IgD-negative memory B cell (primary cell): ENCODE data around the gene LHFPL3. TPM values are rescaled to one million over a fixed set of nuclear protein-coding genes. Genes with fewer than 3 reads are reported as not detected.
A peak's percentile ranks its signal among the peaks of the same experiment; 100 is the strongest.

Experiments
- H3K27ac Mint-ChIP-seq, 3 donors: one replicate each; pipeline ENCODE4 v1.8.0; 2020 to 2022; ENCODE audit warnings: mild to moderate bottlenecking in 3 of 3, mixed read lengths in 3 of 3, moderate library complexity in 1 of 3
- H3K27me3 Mint-ChIP-seq: one replicate; pipeline ENCODE4 v1.8.0; 2021; ENCODE audit warnings: mixed read lengths
- H3K36me3 Mint-ChIP-seq: one replicate; pipeline ENCODE4 v1.8.0; 2020; ENCODE audit warnings: mild to moderate bottlenecking, mixed read lengths
- H3K4me1 Mint-ChIP-seq, 3 donors: one replicate each; pipeline ENCODE4 v1.8.0; 2020 to 2022; ENCODE audit warnings: mixed read lengths in 3 of 3, mild to moderate bottlenecking in 1 of 3
- H3K4me3 Mint-ChIP-seq, 4 donors: one replicate each; pipeline ENCODE4 v1.8.0; 2020 to 2022; ENCODE audit warnings: mild to moderate bottlenecking in 4 of 4, mixed read lengths in 4 of 4, moderate library complexity in 3 of 4
- H3K9me3 Mint-ChIP-seq, 3 donors: one replicate each; pipeline ENCODE4 v1.8.0; 2020 to 2021; ENCODE audit warnings: mixed read lengths in 3 of 3, mild to moderate bottlenecking in 1 of 3
- polyA plus RNA-seq: library from polyadenylated mRNA; unstranded; fragments of 300-500 nt; fragmentation: Illumina TruSeq; gene quantifications from one replicate; pipeline ENCODE4 v1.2.3, GENCODE V29; 2021

Gene LHFPL3
- polyA plus RNA-seq, 1 donor from 2014 or later: not detected

GRCh38 chr7:104412911-104413310, 84.5 kb downstream of the LHFPL3 start:
- H3K27me3 Mint-ChIP-seq: no peaks in the 10 kb centered on the region

GRCh38 chr7:104414216-104414615, 85.8 kb downstream of the LHFPL3 start:
- peaks cover 2% of the 10 kb centered on the region for H3K27me3 Mint-ChIP-seq
- no peak overlapping the region for H3K4me3 Mint-ChIP-seq
- H3K4me1 Mint-ChIP-seq: no peaks in the 10 kb centered on the region
- H3K27ac Mint-ChIP-seq: no peak overlapping the region
- H3K9me3 Mint-ChIP-seq: no peaks in the 10 kb centered on the region
- H3K36me3 Mint-ChIP-seq: no peaks in the 10 kb centered on the region

More at GRCh38 chr7:104412911-104413310, 84.5 kb downstream of the LHFPL3 start:
- Mint-ChIP-seq H3K27ac (no peak overlapping the region), H3K4me3 (no peak overlapping the region), H3K36me3 (no peaks in the 10 kb centered on the region), H3K9me3 (peaks cover 0 to 1% (median 0%) of the 10 kb centered on the region in 3 donors), H3K4me1 (no peaks in the 10 kb centered on the region)

- Mint-ChIP-seq H3K27me3 (peaks cover 2% of the 10 kb centered on the region), H3K27ac (no peak overlapping the region), H3K4me3 (no peak overlapping the region), H3K4me1 (no peaks in the 10 kb centered on the region), H3K9me3 (no peaks in the 10 kb centered on the region), H3K36me3 (no peaks in the 10 kb centered on the region)
Measured at GRCh38 chr7:104415700-104416099, 87.3 kb downstream of the LHFPL3 start.

- no peaks in the 10 kb centered on the region for H3K4me1 Mint-ChIP-seq
- H3K27ac Mint-ChIP-seq: no peak overlapping the region
- no peaks in the 10 kb centered on the region for H3K9me3 Mint-ChIP-seq
- no peaks in the 10 kb centered on the region for H3K36me3 Mint-ChIP-seq
- peaks cover 2% of the 10 kb centered on the region for H3K27me3 Mint-ChIP-seq
- H3K4me3 Mint-ChIP-seq: no peak overlapping the region
Measured at GRCh38 chr7:104416866-104417393, 88.5 kb downstream of the LHFPL3 start.

GRCh38 chr7:104431930-104432329, 103.5 kb downstream of the LHFPL3 start:
- Mint-ChIP-seq H3K4me3 (no peak overlapping the region), H3K27me3 (no peaks in the 10 kb centered on the region), H3K9me3 (peaks cover 0 to 6% (median under 1%) of the 10 kb centered on the region in 3 donors), H3K4me1 (no peaks in the 10 kb centered on the region), H3K36me3 (no peaks in the 10 kb centered on the region), H3K27ac (no peak overlapping the region)

DNA sequence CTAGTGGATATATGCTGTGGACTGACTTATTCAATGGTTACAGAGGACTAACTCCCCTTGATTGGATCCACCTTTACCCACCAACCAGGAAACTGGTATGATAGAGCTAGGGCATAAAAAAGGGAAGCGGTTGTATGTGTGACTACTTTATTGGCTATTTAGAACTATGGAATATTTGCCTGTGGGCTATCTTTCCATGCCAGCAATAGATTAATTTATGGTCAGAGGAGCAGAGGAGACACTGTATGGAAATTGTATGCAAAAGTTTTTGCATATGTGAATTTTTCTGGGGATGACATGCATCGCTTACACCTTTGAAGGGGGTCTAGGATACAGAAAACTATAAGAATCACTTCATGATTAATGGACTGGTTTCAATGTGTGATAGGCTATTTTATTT, 105.7 kb downstream of the LHFPL3 start:
- Mint-ChIP-seq H3K27ac (no peak overlapping the region), H3K36me3 (no peaks in the 10 kb centered on the region), H3K4me1 (no peaks in the 10 kb centered on the region), H3K4me3 (no peak overlapping the region), H3K9me3 (peaks cover 0 to 6% (median 0%) of the 10 kb centered on the region in 3 donors), H3K27me3 (no peaks in the 10 kb centered on the region)

- Mint-ChIP-seq H3K27me3 (no peaks in the 10 kb centered on the region), H3K9me3 (no peaks in the 10 kb centered on the region), H3K27ac (no peak overlapping the region), H3K4me3 (no peak overlapping the region), H3K36me3 (no peaks in the 10 kb centered on the region), H3K4me1 (peaks cover 0 to 2% (median 0%) of the 10 kb centered on the region in 3 donors)
Measured at GRCh38 chr7:104442481-104442880, 114.1 kb downstream of the LHFPL3 start.

- peaks cover 0 to 2% (median 0%) of the 10 kb centered on the region in 3 donors for H3K4me1 Mint-ChIP-seq
- no peaks in the 10 kb centered on the region for H3K36me3 Mint-ChIP-seq
- H3K27me3 Mint-ChIP-seq: no peaks in the 10 kb centered on the region
- H3K9me3 Mint-ChIP-seq: no peaks in the 10 kb centered on the region
- no peak overlapping the region for H3K4me3 Mint-ChIP-seq
- no peak overlapping the region for H3K27ac Mint-ChIP-seq
Measured at GRCh38 chr7:104444017-104444416, 115.6 kb downstream of the LHFPL3 start.

DNA sequence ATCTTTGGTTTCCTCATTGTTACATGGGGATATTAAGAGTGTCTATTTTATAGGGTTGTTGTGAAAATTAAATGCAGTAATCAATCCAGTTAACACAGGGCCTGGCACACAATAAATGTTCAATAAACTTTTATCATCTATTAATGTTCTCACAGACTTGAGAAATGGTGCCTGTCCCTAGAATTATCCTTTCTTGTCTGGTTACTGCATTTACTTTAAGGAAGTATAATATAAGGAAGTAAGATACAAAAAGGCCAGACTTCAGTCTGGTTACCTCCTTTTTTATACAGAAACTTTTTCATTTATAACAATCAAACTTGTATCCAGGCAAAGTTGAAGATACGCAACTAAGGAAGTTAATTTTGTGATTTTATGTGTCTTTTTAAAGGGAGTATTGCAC, 117.0 kb downstream of the LHFPL3 start:
- Mint-ChIP-seq H3K4me3 (no peak overlapping the region), H3K4me1 (peaks cover 0 to 2% (median 0%) of the 10 kb centered on the region in 3 donors), H3K36me3 (no peaks in the 10 kb centered on the region), H3K27ac (no peak overlapping the region), H3K9me3 (no peaks in the 10 kb centered on the region), H3K27me3 (no peaks in the 10 kb centered on the region)

- Mint-ChIP-seq H3K27ac (no peak overlapping the region), H3K9me3 (peaks cover 0 to 1% (median 0%) of the 10 kb centered on the region in 3 donors), H3K4me1 (no peaks in the 10 kb centered on the region), H3K4me3 (peak overlapping the region in 1 of 4 donors; percentile 1), H3K36me3 (no peaks in the 10 kb centered on the region), H3K27me3 (no peaks in the 10 kb centered on the region)
Measured at GRCh38 chr7:104450861-104451260, 122.5 kb downstream of the LHFPL3 start.

- Mint-ChIP-seq H3K4me1 (no peaks in the 10 kb centered on the region), H3K9me3 (peaks cover 0 to 1% (median 0%) of the 10 kb centered on the region in 3 donors), H3K36me3 (no peaks in the 10 kb centered on the region)
Measured at GRCh38 chr7:104453190-104453589, 124.8 kb downstream of the LHFPL3 start.

DNA sequence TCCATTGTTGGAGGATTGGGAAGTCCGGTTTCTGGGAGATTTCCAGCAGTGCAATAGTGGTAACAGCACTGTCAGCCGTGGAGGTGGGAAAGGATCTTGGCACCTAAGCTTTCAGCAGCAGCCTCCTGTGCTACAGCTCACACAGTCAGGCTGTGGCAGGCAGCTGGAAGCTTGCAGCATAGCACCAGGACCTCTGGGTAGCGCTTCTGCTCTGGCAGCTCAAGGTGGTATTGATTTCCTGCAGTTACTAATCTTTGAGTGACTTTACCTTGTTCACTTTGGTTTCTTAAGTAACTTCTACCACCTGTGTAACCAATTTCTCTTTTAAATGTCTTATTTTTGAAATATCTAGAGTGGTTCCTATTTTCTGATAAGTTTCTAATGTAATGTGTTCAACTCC, 130.5 kb downstream of the LHFPL3 start:
- Mint-ChIP-seq H3K4me3 (no peak overlapping the region), H3K27ac (no peak overlapping the region), H3K9me3 (peaks cover 4 to 11% (median 6%) of the 10 kb centered on the region in 3 donors), H3K4me1 (no peaks in the 10 kb centered on the region), H3K36me3 (no peaks in the 10 kb centered on the region), H3K27me3 (no peaks in the 10 kb centered on the region)

More at GRCh38 chr7:104453190-104453589, 124.8 kb downstream of the LHFPL3 start:
- Mint-ChIP-seq H3K4me3 (no peak overlapping the region), H3K27me3 (no peaks in the 10 kb centered on the region), H3K27ac (no peak overlapping the region)

DNA sequence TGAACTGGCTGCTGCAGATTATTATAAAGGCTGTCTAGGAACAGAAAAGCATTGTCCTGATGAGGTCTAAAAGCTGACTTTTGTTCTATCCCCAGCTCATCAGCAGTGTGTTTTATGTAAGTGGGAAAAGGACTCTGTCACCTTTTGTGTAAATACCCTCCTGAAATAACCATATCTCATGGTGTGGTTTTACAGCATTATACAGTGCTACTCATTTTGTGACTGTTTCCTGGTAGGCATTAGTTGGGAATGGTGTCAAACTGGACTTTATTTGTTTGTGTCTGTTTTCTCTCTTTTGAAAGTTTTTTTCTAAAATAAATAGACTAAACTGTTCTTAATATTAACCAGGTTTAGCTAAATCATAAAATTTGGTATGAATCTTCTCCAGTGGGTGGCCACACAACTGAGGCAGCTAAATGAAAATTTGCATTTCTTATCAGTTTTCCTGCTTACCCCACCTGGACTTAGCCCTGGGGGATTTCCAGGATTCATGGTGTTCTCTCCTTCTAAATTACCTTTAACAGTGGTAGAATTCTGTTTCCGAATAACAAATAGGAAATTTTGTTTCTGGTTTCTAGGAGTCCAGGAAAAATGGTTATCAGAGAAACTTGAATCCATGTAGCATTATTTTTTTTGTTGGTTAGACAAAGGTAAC, 140.9 kb downstream of the LHFPL3 start:
- peaks cover 0 to 2% (median 0%) of the 10 kb centered on the region in 3 donors for H3K4me1 Mint-ChIP-seq
- H3K27ac Mint-ChIP-seq: no peak overlapping the region
- no peaks in the 10 kb centered on the region for H3K36me3 Mint-ChIP-seq
- H3K27me3 Mint-ChIP-seq: peaks cover 4% of the 10 kb centered on the region
- H3K4me3 Mint-ChIP-seq: no peak overlapping the region
- H3K9me3 Mint-ChIP-seq: peaks cover 3 to 7% (median 5%) of the 10 kb centered on the region in 3 donors

- Mint-ChIP-seq H3K4me1 (no peaks in the 10 kb centered on the region), H3K9me3 (no peaks in the 10 kb centered on the region), H3K27ac (no peak overlapping the region), H3K27me3 (peaks cover 5% of the 10 kb centered on the region), H3K4me3 (no peak overlapping the region), H3K36me3 (no peaks in the 10 kb centered on the region)
Measured at GRCh38 chr7:104480529-104480928, 152.1 kb downstream of the LHFPL3 start.

- no peak overlapping the region for H3K27ac Mint-ChIP-seq
Measured at GRCh38 chr7:104482362-104483037, 154.1 kb downstream of the LHFPL3 start.

More at GRCh38 chr7:104482362-104483037, 154.1 kb downstream of the LHFPL3 start:
- H3K36me3 Mint-ChIP-seq: no peaks in the 10 kb centered on the region
- H3K4me1 Mint-ChIP-seq: no peaks in the 10 kb centered on the region
- H3K27me3 Mint-ChIP-seq: peaks cover 3% of the 10 kb centered on the region
- H3K9me3 Mint-ChIP-seq: peaks cover 0 to 1% (median 0%) of the 10 kb centered on the region in 3 donors
- no peak overlapping the region for H3K4me3 Mint-ChIP-seq
